ENCODE measurements around the gene GRIP2.
A peak's percentile ranks its signal among the peaks of the same experiment; 100 is the strongest.

The GRIP2 gene

GRCh38 chr3:14481646-14482036 is 58.5 kb downstream of the GRIP2 start:
- Mint-ChIP-seq H3K9me3 (no peaks in the 10 kb centered on the region), H3K27ac (peak overlapping the region; percentile 35), H3K36me3 (peaks cover 26% of the 10 kb centered on the region), H3K4me3 (no peak overlapping the region), H3K27me3 (no peaks in the 10 kb centered on the region), H3K4me1 (no peaks in the 10 kb centered on the region)

GRCh38 chr3:14481018-14481645 is 59.0 kb downstream of the GRIP2 start:
- Mint-ChIP-seq H3K27me3 (no peaks in the 10 kb centered on the region), H3K4me3 (no peak overlapping the region), H3K36me3 (peaks cover 26% of the 10 kb centered on the region), H3K4me1 (no peaks in the 10 kb centered on the region), H3K9me3 (no peaks in the 10 kb centered on the region), H3K27ac (no peak overlapping the region)

GRCh38 chr3:14480207-14481017 is 59.7 kb downstream of the GRIP2 start:
- Mint-ChIP-seq H3K27ac (no peak overlapping the region), H3K9me3 (no peaks in the 10 kb centered on the region), H3K36me3 (peaks cover 26% of the 10 kb centered on the region)

GRCh38 chr3:14479591-14479990 is 60.6 kb downstream of the GRIP2 start:
- Mint-ChIP-seq H3K9me3 (no peaks in the 10 kb centered on the region), H3K36me3 (peaks cover 23% of the 10 kb centered on the region), H3K4me1 (no peaks in the 10 kb centered on the region), H3K27me3 (no peaks in the 10 kb centered on the region), H3K4me3 (no peak overlapping the region), H3K27ac (no peak overlapping the region)

More at GRCh38 chr3:14480207-14481017, 59.7 kb downstream of the GRIP2 start:
- Mint-ChIP-seq H3K27me3 (no peaks in the 10 kb centered on the region), H3K4me1 (no peaks in the 10 kb centered on the region), H3K4me3 (no peak overlapping the region)

- Mint-ChIP-seq H3K27me3 (no peaks in the 10 kb centered on the region), H3K36me3 (peaks cover 18% of the 10 kb centered on the region), H3K27ac (no peak overlapping the region), H3K9me3 (no peaks in the 10 kb centered on the region), H3K4me1 (no peaks in the 10 kb centered on the region), H3K4me3 (no peak overlapping the region)
These were observed 61.1 kb downstream of the GRIP2 start for GRCh38 chr3:14478956-14479550.

DNA sequence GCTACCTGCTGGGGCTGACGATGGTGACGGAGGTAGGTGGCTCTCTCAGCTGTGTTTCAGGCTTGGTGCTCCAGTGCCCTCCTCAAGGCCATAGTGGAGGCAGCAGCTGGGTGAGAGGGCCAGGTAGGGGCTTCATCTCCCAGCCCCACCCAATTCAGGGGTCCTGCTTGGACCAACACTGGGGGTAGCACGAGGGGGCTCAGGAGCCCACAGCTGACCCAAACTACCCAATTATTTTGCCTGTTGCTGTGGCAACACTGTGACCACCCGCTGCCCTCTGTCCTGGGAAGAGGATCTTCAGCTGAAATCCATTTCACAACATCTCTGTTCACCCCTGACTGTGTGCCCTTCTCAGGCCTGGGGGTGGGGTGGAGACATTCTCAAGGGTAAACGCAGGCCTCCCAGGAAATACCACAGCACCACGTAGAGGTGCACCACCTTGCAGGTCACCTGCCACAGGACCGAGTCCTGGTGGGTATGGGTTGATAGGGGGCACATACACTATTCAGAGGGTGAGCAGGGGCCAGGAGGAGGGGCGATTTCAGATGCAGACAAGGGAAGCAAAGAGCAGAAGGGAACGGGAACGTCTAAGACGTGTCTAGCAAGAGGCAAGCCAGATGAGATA is 62.7 kb downstream of the GRIP2 start:
- Mint-ChIP-seq H3K27me3 (no peaks in the 10 kb centered on the region), H3K9me3 (no peaks in the 10 kb centered on the region), H3K27ac (peak overlapping the region; percentile 17), H3K36me3 (peaks cover 22% of the 10 kb centered on the region), H3K4me1 (no peaks in the 10 kb centered on the region), H3K4me3 (no peak overlapping the region)

DNA sequence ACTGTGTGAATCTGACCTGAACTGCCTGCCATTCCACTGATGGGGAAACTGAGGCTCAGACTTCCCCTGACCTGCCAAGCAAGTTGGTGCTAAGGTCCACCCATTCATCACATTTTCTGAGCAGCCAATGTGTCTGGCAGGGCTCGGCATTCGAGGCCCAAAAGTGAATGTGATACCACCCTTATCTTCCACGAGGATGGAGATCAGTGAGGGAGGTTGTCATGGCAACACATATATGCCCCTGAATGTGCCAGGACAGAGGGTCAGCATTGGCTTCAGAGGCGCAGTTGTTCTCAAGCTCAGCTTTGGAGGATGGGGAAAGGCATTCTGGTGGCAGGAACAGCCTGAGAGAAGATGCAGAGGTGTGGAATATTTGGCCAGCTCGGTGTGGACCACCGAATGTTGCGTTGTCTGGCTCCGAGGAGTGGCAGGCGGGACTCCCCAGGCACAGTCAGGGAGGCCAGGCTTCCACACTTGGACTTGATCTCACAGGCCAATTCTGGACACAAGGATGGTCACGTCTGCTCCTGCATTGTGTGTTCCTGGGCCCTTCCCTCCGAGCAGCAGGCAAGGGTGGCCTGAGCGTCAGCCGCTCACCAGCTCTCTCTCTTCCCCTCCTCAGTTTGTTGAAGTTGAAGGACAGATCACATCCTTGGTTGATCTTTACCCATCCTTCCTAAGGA is 63.4 kb downstream of the GRIP2 start:
- no peaks in the 10 kb centered on the region for H3K27me3 Mint-ChIP-seq
- H3K9me3 Mint-ChIP-seq = no peaks in the 10 kb centered on the region
- no peaks in the 10 kb centered on the region for H3K4me1 Mint-ChIP-seq
- no peak overlapping the region for H3K4me3 Mint-ChIP-seq
- H3K27ac Mint-ChIP-seq = no peak overlapping the region
- peaks cover 20% of the 10 kb centered on the region for H3K36me3 Mint-ChIP-seq

- Mint-ChIP-seq H3K4me1 (no peaks in the 10 kb centered on the region), H3K9me3 (no peaks in the 10 kb centered on the region), H3K4me3 (no peak overlapping the region), H3K27me3 (no peaks in the 10 kb centered on the region), H3K27ac (peak overlapping the region; percentile 59), H3K36me3 (peaks cover 15% of the 10 kb centered on the region)
These were observed 64.5 kb downstream of the GRIP2 start for GRCh38 chr3:14475621-14476020.

DNA sequence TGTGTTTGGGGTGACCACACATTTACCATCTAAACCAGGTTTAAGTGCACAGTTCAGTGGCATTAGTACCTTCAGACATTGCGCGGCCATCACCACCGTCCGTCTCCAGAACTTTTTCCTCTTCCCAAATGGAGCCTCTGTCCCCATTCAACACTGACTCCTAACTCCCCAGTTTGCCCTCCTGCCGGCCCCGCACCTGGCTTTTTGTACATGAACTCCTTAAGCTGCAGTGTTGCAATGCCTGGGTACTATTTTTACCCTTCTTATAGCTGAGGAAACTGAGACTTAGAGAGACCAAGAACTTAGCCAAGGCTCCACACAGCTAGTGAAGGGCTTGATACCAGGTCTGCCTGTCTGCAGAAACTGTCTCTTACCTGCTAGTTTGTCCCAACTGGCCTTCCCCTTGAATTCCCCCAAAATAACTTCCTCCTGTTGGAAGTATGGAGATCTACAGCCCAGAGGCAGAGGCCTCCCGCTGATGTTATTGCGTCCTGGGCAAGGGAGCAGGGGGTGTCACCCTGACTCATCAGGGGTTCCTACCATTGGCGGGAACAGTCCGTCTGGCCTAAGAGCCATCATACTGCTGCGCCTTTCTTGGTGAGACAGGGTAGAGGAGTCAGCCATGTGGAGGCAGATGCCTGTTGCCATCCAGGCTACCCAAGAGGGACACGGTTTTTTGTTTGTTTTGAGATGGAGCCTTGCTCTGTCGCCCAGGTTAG is 65.6 kb downstream of the GRIP2 start:
- Mint-ChIP-seq H3K36me3 (peaks cover 15% of the 10 kb centered on the region), H3K4me1 (no peaks in the 10 kb centered on the region), H3K9me3 (no peaks in the 10 kb centered on the region), H3K27me3 (no peaks in the 10 kb centered on the region), H3K4me3 (no peak overlapping the region), H3K27ac (no peak overlapping the region)

DNA sequence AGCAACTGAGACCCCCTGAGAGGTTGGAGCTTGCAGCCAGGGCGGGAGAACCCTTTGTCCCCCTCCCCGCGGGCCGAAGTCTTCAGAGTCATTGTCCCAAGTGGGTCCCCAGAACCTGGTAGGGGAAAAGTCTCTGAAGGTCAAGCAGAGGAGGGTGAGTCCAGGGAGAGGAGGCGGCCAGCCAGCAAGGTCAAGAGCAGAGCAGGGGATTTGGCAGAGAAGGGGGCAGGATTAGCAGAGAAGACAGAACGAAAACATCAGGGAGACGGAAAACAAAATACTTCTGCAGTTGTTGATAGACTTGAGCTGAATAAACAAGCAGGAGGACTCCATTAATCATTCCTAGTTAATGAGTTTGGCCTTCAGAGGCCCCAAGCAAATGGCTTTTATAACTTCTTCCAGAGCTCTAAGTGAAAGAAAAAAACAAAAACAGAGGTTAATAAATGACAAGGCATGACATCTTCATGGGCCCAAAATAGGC is 66.7 kb downstream of the GRIP2 start:
- Mint-ChIP-seq H3K36me3 (peaks cover 11% of the 10 kb centered on the region), H3K4me1 (no peaks in the 10 kb centered on the region), H3K4me3 (no peak overlapping the region), H3K9me3 (no peaks in the 10 kb centered on the region), H3K27ac (no peak overlapping the region), H3K27me3 (no peaks in the 10 kb centered on the region)

DNA sequence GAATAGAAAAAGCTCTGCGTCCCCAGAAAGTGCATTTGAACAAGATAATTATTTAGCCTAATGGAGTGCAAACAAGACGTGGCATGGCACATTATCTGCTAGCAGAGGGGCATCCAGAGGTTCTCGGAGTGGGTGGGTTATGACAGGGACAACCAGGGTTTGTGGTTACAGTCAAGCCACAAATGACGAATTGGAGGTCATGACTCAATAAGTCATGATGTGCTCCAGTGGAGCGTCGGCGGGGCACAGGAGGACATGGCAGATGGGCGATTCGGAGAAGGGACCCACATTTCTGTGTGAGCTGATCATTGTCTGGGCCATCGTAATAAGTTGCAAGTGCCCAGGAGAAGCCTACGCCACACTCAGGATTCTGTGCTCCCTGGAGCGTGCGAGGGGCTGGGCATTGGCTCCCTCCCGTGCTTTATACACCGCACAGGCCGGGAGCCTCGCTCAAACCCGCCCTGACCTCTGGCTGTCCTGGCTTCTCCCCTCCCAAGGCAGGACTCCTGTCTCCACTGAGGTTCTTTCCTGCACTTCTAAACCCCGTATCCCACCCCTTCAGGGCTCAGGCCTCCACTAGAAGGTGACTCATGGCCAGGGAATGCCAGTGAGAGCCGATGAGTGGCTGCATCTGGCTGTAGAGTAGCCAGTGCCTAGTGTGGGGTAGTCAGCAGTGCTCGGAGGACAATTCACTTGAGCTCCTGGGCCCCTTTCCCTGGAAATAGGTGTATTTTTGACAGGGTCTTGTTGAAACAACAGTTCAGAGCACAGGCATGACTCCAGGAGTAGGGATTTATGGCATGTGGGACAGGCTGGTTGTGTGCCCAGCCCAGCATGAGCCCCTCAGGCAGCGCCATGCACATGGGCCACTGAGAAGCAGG is 67.4 kb downstream of the GRIP2 start:
- H3K9me3 Mint-ChIP-seq = no peaks in the 10 kb centered on the region
- no peak overlapping the region for H3K27ac Mint-ChIP-seq
- no peak overlapping the region for H3K4me3 Mint-ChIP-seq
- H3K27me3 Mint-ChIP-seq = no peaks in the 10 kb centered on the region
- peaks cover 5% of the 10 kb centered on the region for H3K36me3 Mint-ChIP-seq
- H3K4me1 Mint-ChIP-seq = no peaks in the 10 kb centered on the region

DNA sequence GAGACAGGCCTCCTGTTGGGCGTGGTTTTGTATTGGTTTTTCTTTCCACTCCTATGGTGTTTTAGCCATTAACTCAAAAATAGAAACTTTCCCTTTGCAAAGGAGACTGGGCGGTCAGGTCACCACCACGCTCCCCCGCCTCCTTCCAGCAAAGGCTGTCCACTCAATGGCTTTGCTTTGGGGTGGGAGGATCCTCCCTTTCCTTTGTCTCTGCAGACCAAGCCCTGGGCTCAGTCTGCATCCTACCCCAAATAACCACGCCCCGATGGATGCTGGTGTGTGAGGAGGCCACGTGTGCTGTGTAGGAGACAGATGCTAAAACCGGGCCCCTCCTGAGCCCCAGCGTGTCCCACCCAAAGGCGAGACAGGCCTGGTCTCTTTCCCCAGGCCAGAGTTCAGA is 68.5 kb downstream of the GRIP2 start:
- Mint-ChIP-seq H3K4me1 (no peaks in the 10 kb centered on the region), H3K27ac (no peak overlapping the region), H3K27me3 (no peaks in the 10 kb centered on the region), H3K9me3 (no peaks in the 10 kb centered on the region), H3K36me3 (peaks cover 5% of the 10 kb centered on the region), H3K4me3 (no peak overlapping the region)

- Mint-ChIP-seq H3K4me1 (no peaks in the 10 kb centered on the region), H3K9me3 (no peaks in the 10 kb centered on the region), H3K27me3 (no peaks in the 10 kb centered on the region), H3K36me3 (peaks cover 5% of the 10 kb centered on the region), H3K4me3 (no peak overlapping the region), H3K27ac (no peak overlapping the region)
These were observed 69.1 kb downstream of the GRIP2 start for GRCh38 chr3:14471016-14471415.

GRCh38 chr3:14470461-14470860 is 69.7 kb downstream of the GRIP2 start:
- Mint-ChIP-seq H3K36me3 (peaks cover 5% of the 10 kb centered on the region), H3K4me3 (no peak overlapping the region), H3K27ac (no peak overlapping the region), H3K4me1 (no peaks in the 10 kb centered on the region), H3K9me3 (no peaks in the 10 kb centered on the region), H3K27me3 (no peaks in the 10 kb centered on the region)

Measured in activated naive CD4-positive, alpha-beta T cell treated with anti-CD3 and anti-CD28 coated beads, Interleukin-2, amount 50 U/mL, for 24 hours (primary cell).